Measurements from ENCODE around the gene LATS1. TPM values are rescaled to one million over a fixed set of nuclear protein-coding genes. Genes with fewer than 3 reads are reported as not detected.

Gene LATS1
- total RNA-seq, 1 experiment from 2014 or later, result 39.6 TPM

DNA sequence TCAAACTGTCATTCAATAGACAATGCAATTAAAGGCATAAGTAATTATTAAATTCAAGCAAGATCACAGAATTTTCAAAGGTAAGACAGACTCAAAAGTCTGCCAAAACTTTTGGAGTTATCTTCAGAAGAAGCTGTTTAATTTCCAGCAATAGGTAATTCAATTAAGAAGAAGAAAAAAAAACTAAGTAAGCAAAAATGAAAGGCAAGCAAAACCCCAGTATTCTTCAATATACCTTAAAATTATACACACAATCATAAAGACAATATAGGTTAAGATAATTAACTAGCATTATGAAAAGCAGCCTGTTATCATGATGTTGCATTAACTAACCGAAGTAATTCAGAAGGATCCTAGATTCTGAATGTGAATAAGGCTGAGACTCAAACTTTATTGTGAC lies 3.5 kb downstream of the LATS1 start:
- Histone ChIP-seq H3K9me3 (ENCODE audit: low read depth, low read length, poor library complexity, severe bottlenecking) (no peaks in the 10 kb centered on the region), H3K27ac (ENCODE audit: low read depth, low read length, poor library complexity, severe bottlenecking) (no peak overlapping the region), H3K36me3 (ENCODE audit: insufficient read depth, low read length, poor library complexity, severe bottlenecking) (peaks cover 3% of the 10 kb centered on the region), H3K4me3 (ENCODE audit: low read depth, low read length, poor library complexity, severe bottlenecking) (no peak overlapping the region), H3K27me3 (replicated peaks; ENCODE audit: insufficient read depth, low read depth, low read length, poor library complexity) (no peaks in the 10 kb centered on the region), H3K4me1 (ENCODE audit: insufficient read depth, low read length, poor library complexity, severe bottlenecking) (peaks cover 8% of the 10 kb centered on the region)
- TF ChIP-seq, protein P1, sequence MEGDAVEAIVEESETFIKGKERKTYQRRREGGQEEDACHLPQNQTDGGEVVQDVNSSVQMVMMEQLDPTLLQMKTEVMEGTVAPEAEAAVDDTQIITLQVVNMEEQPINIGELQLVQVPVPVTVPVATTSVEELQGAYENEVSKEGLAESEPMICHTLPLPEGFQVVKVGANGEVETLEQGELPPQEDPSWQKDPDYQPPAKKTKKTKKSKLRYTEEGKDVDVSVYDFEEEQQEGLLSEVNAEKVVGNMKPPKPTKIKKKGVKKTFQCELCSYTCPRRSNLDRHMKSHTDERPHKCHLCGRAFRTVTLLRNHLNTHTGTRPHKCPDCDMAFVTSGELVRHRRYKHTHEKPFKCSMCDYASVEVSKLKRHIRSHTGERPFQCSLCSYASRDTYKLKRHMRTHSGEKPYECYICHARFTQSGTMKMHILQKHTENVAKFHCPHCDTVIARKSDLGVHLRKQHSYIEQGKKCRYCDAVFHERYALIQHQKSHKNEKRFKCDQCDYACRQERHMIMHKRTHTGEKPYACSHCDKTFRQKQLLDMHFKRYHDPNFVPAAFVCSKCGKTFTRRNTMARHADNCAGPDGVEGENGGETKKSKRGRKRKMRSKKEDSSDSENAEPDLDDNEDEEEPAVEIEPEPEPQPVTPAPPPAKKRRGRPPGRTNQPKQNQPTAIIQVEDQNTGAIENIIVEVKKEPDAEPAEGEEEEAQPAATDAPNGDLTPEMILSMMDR (conservative IDR thresholded peaks at IDR 0.05; ENCODE audit: low read depth, low read length), result no peak
- TF ChIP-seq EZH2 (IDR thresholded peaks at IDR 0.05; ENCODE audit: borderline replicate concordance, low read depth, low read length, poor library complexity, severe bottlenecking), result no peak
- ChIA-PET CTCF (no interaction called here), POLR2A (ENCODE audit: low non-redundant PET) (interaction anchor here (0.5 kb wide), 1 partner anchor 340 kb away, joined by 14 read pairs; no protein-coding TSS in a partner anchor)
- intact Hi-C loops (cut with micrococcal nuclease; ENCODE audit: unreplicated experiment), result loop anchor here (10.0 kb wide), 1 partner anchor 150 kb away; the partner anchor contains the start of gene GINM1
- no peak for DNase-seq (ENCODE audit: low spot score)
- no TSS peak for BruUV-seq (replicated peaks)

DNA sequence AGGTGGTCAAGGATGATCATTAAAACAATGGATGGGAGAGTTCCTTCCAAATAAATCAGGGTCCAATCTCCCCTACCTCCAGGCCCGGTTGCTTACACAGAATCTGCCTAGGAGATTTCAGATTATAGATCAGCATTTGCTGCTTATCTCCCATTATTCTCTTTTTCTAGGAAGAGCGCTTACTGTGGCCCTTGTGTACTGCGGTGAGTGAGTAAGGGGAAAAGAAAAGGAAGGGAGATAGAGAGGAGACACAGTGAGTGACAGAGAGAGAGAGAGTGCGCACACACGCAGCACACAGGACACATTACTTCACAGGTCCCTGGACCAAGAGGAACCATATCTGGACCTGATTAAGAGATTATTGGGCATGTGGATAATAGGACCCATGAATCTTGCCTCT lies 6.2 kb downstream of the LATS1 start:
- no TSS peak for BruUV-seq (replicated peaks)
- ChIA-PET CTCF (no interaction called here), POLR2A (ENCODE audit: low non-redundant PET) (no interaction called here)

GRCh38 chr6:149701714-149702113 lies 16.2 kb downstream of the LATS1 start:
- Histone ChIP-seq H3K27me3 (replicated peaks; ENCODE audit: insufficient read depth, low read depth, low read length, poor library complexity) (no peaks in the 10 kb centered on the region), H3K4me3 (ENCODE audit: low read depth, low read length, poor library complexity, severe bottlenecking) (no peak overlapping the region), H3K36me3 (ENCODE audit: insufficient read depth, low read length, poor library complexity, severe bottlenecking) (peaks cover 17% of the 10 kb centered on the region), H3K4me1 (ENCODE audit: insufficient read depth, low read length, poor library complexity, severe bottlenecking) (no peaks in the 10 kb centered on the region), H3K9me3 (ENCODE audit: low read depth, low read length, poor library complexity, severe bottlenecking) (no peaks in the 10 kb centered on the region), H3K27ac (ENCODE audit: low read depth, low read length, poor library complexity, severe bottlenecking) (no peak overlapping the region)
- TF ChIP-seq EZH2 (IDR thresholded peaks at IDR 0.05; ENCODE audit: borderline replicate concordance, low read depth, low read length, poor library complexity, severe bottlenecking), result no peak
- TF ChIP-seq, protein P1 (conservative IDR thresholded peaks at IDR 0.05; ENCODE audit: low read depth, low read length), result no peak
- DNase-seq (ENCODE audit: low spot score), result no peak
- intact Hi-C loops (cut with micrococcal nuclease; ENCODE audit: unreplicated experiment), result no loop called here
- no TSS peak for BruUV-seq (replicated peaks)
- ChIA-PET CTCF (no interaction called here), POLR2A (ENCODE audit: low non-redundant PET) (no interaction called here)

More for the DNA sequence above, 6.2 kb downstream of the LATS1 start:
- Histone ChIP-seq H3K27me3 (replicated peaks; ENCODE audit: insufficient read depth, low read depth, low read length, poor library complexity) (no peaks in the 10 kb centered on the region), H3K27ac (ENCODE audit: low read depth, low read length, poor library complexity, severe bottlenecking) (no peak overlapping the region), H3K9me3 (ENCODE audit: low read depth, low read length, poor library complexity, severe bottlenecking) (no peaks in the 10 kb centered on the region), H3K4me3 (ENCODE audit: low read depth, low read length, poor library complexity, severe bottlenecking) (no peak overlapping the region), H3K4me1 (ENCODE audit: insufficient read depth, low read length, poor library complexity, severe bottlenecking) (peaks cover 8% of the 10 kb centered on the region), H3K36me3 (ENCODE audit: insufficient read depth, low read length, poor library complexity, severe bottlenecking) (peaks cover 3% of the 10 kb centered on the region)
- no peak for DNase-seq (ENCODE audit: low spot score)
- intact Hi-C loops (cut with micrococcal nuclease; ENCODE audit: unreplicated experiment), result loop anchor here (10.0 kb wide), 1 partner anchor 147 kb away; the partner anchor contains the start of gene GINM1
- TF ChIP-seq, protein P1 (conservative IDR thresholded peaks at IDR 0.05; ENCODE audit: low read depth, low read length), result no peak
- TF ChIP-seq EZH2 (IDR thresholded peaks at IDR 0.05; ENCODE audit: borderline replicate concordance, low read depth, low read length, poor library complexity, severe bottlenecking), result no peak

All from A673 (cell line).